ENCODE results near the gene CATSPERZ. TPM values are rescaled to one million over a fixed set of nuclear protein-coding genes. Genes with fewer than 3 reads are reported as not detected.

Gene CATSPERZ
- under 1 TPM in 1 of 2 donors, not detected in 1; 0.56 TPM for total RNA-seq

- DNase-seq, result no peak
- H3K9ac ChIP-seq (ENCODE audit: low read depth in 2 of 2, low read length in 2 of 2), result peak within 1 kb of the TSS; percentile 26 to 56
- H3K36me3 ChIP-seq, result no peaks in the 10 kb centered on the region
- H3K9me3 ChIP-seq, result no peaks in the 10 kb centered on the region
- H3K4me1 ChIP-seq, result peaks cover 19% of the 10 kb centered on the region
- H3K27ac ChIP-seq, result no peak within 1 kb of the TSS
- intact Hi-C loops (cut with DNase I), result loop anchor here (5.0 kb wide), 1 partner anchor 98 kb away; no protein-coding TSS in a partner anchor
- peaks cover 53% of the 10 kb centered on the region for H3K27me3 ChIP-seq
- no peak for TF ChIP-seq CTCF (IDR thresholded peaks at IDR 0.05)
- peak within 1 kb of the TSS; percentile 28 for H3K4me3 ChIP-seq
Measured at GRCh38 chr11:64299847-64300648, at the start of gene CATSPERZ. CATSPERZ (plus strand) TSS chr11:64300358; CDS start chr11:64300411, 53 bp downstream.

GRCh38 chr11:64250415-64251015 lies 49.6 kb upstream of the CATSPERZ start:
- intact Hi-C loops (cut with DNase I), result no loop called here
- no peak for TF ChIP-seq CTCF (IDR thresholded peaks at IDR 0.05)
- Histone ChIP-seq H3K27ac (no peak overlapping the region), H3K9ac (ENCODE audit: low read depth in 2 of 2, low read length in 2 of 2) (peak overlapping the region; percentile 69 to 71), H3K4me3 (peak overlapping the region; percentile 97), H3K4me1 (peaks cover 9% of the 10 kb centered on the region), H3K27me3 (no peaks in the 10 kb centered on the region), H3K36me3 (peaks cover 5% of the 10 kb centered on the region), H3K9me3 (no peaks in the 10 kb centered on the region)
- no peak for DNase-seq

- TF ChIP-seq CTCF (IDR thresholded peaks at IDR 0.05), result peak; percentile 59
Measured at GRCh38 chr11:64251016-64251752, 49.0 kb upstream of the CATSPERZ start, which contains the start of gene PLCB3. PLCB3 (plus strand) TSS chr11:64251530; CDS start chr11:64251650, 120 bp downstream.

GRCh38 chr11:64251753-64252002 lies 48.5 kb upstream of the CATSPERZ start:
- no peak for TF ChIP-seq CTCF (IDR thresholded peaks at IDR 0.05)
- intact Hi-C loops (cut with DNase I), result no loop called here
- Histone ChIP-seq H3K9me3 (no peaks in the 10 kb centered on the region), H3K4me1 (peaks cover 9% of the 10 kb centered on the region), H3K4me3 (peak overlapping the region; percentile 97), H3K27me3 (no peaks in the 10 kb centered on the region), H3K27ac (peak overlapping the region; percentile 80), H3K9ac (ENCODE audit: low read depth in 2 of 2, low read length in 2 of 2) (peak overlapping the region; percentile 89 to 91), H3K36me3 (peaks cover 5% of the 10 kb centered on the region)
- no peak for DNase-seq

More at GRCh38 chr11:64251016-64251752, 49.0 kb upstream of the CATSPERZ start, which contains the start of gene PLCB3:
- Histone ChIP-seq H3K36me3 (peaks cover 5% of the 10 kb centered on the region), H3K27ac (peak within 1 kb of the TSS; percentile 80), H3K27me3 (no peaks in the 10 kb centered on the region), H3K9ac (ENCODE audit: low read depth in 2 of 2, low read length in 2 of 2) (peak within 1 kb of the TSS; percentile 89 to 91), H3K9me3 (no peaks in the 10 kb centered on the region), H3K4me3 (peak within 1 kb of the TSS; percentile 97), H3K4me1 (peaks cover 9% of the 10 kb centered on the region)
- intact Hi-C loops (cut with DNase I), result no loop called here
- no peak for DNase-seq
